K562 (cell line): ENCODE results near the gene GNPTAB. TPM values are rescaled to one million over a fixed set of nuclear protein-coding genes. Genes with fewer than 3 reads are reported as not detected.

Experiments used
- ATF6 ChIP-seq: sonication (generic); formaldehyde crosslinking; IDR thresholded peaks from 2 replicates; pipeline ENCODE4 v1.4.0; 2020; ENCODE audit warnings: mild to moderate bottlenecking, missing genetic modification reagents
- CEBPG ChIP-seq, 3 experiments: fragments of 200-800 bp in 1 of 3; sonication (Bioruptor generic) in 1 of 3; sonication (generic) in 1 of 3; formaldehyde crosslinking in 1 of 3; IDR thresholded peaks in 2 of 3; conservative IDR thresholded peaks in 1 of 3; 2 replicates each; pipeline versions ENCODE4 v1.6.1 to v1.8.0; 2016 to 2022; ENCODE audit warnings: missing compliant biosample characterization in 2 of 3, missing genetic modification characterization in 2 of 3, mild to moderate bottlenecking in 1 of 3, missing genetic modification reagents in 1 of 3
- ETS1 ChIP-seq: conservative IDR thresholded peaks from 2 replicates; pipeline ENCODE4 v1.6.1; 2011; ENCODE audit warnings: low read depth, mild to moderate bottlenecking, low read length; ENCODE audit not compliant: control insufficient read depth
- EZH2 ChIP-seq: IDR thresholded peaks from 2 replicates; pipeline ENCODE4 v1.6.1; 2012; ENCODE audit warnings: low read depth, mild to moderate bottlenecking, inconsistent platforms, low read length, borderline replicate concordance
- FOXA1 ChIP-seq: fragments of 450-650 bp; IDR thresholded peaks from 2 replicates; pipeline ENCODE4 v1.6.1; 2016; ENCODE audit warnings: mild to moderate bottlenecking, borderline replicate concordance
- ID3 ChIP-seq, 2 experiments: fragments of 250-450 bp in 1 of 2; fragments of 450-650 bp in 1 of 2; sonication (Bioruptor Pico) in 1 of 2; IDR thresholded peaks; 2 replicates each; pipeline versions ENCODE4 v1.6.1 to v1.8.0; 2016 to 2021; ENCODE audit warnings: mild to moderate bottlenecking in 2 of 2, moderate library complexity in 2 of 2, missing compliant biosample characterization in 1 of 2, missing genetic modification characterization in 1 of 2
- KAT2B ChIP-seq: IDR thresholded peaks from one replicate; pipeline ENCODE4 v1.6.1; 2012; ENCODE audit warnings: low read depth, mild to moderate bottlenecking, control low read depth, inconsistent platforms, low read length, moderate library complexity
- KHSRP ChIP-seq: fragments of 450-650 bp; IDR thresholded peaks from 2 replicates; pipeline ENCODE4 v1.6.1; 2017
- KLF13 ChIP-seq: fragments of 450-650 bp; IDR thresholded peaks from 2 replicates; pipeline ENCODE4 v1.6.1; 2016; ENCODE audit warnings: missing genetic modification characterization, low read depth, mild to moderate bottlenecking, missing compliant biosample characterization, moderate library complexity, borderline replicate concordance
- NR2C1 ChIP-seq, 2 experiments: fragments of 450-650 bp; IDR thresholded peaks; 2 replicates each; pipeline ENCODE4 v1.6.1; 2017; ENCODE audit warnings: mild to moderate bottlenecking in 2 of 2, antibody characterized with exemption in 1 of 2, inconsistent platforms in 1 of 2, missing compliant biosample characterization in 1 of 2, missing genetic modification characterization in 1 of 2
- PTRF ChIP-seq: fragments of 450-650 bp; IDR thresholded peaks from 2 replicates; pipeline ENCODE4 v1.6.1; 2016; ENCODE audit warnings: mild to moderate bottlenecking, missing genetic modification characterization, missing compliant biosample characterization
- SNRNP70 ChIP-seq: fragments of 200-400 bp; formaldehyde crosslinking; optimal IDR thresholded peaks from 2 replicates; pipeline ENCODE3; 2017; ENCODE audit warnings: low read depth, low read length
- TAF1 ChIP-seq: IDR thresholded peaks from 2 replicates; pipeline ENCODE4 v1.6.1; 2011; ENCODE audit warnings: mild to moderate bottlenecking, low read length, moderate library complexity; ENCODE audit not compliant: insufficient read depth, control insufficient read depth, severe bottlenecking; ENCODE audit errors: extremely low read depth
- TCF3 ChIP-seq: sonication (generic); formaldehyde crosslinking; IDR thresholded peaks from 2 replicates; pipeline ENCODE4 v1.4.0; 2020; ENCODE audit warnings: mild to moderate bottlenecking, missing genetic modification reagents
- TEAD1 ChIP-seq, 2 experiments: fragments of 450-650 bp in 1 of 2; sonication (generic) in 1 of 2; formaldehyde crosslinking; IDR thresholded peaks; 2 replicates each; pipeline versions ENCODE4 v1.4.0 to v1.8.0; 2020 to 2022; ENCODE audit warnings: mild to moderate bottlenecking in 2 of 2, missing genetic modification reagents in 1 of 2
- ZBTB33 ChIP-seq: sonication (generic); formaldehyde crosslinking; IDR thresholded peaks from 2 replicates; pipeline ENCODE4 v1.8.1; 2023; ENCODE audit warnings: mild to moderate bottlenecking, missing genetic modification reagents
- ZNF551 ChIP-seq: fragments of 250-450 bp; sonication (Bioruptor Pico); IDR thresholded peaks from 2 replicates; pipeline ENCODE4 v1.5.0; 2021; ENCODE audit warnings: mild to moderate bottlenecking, moderate library complexity
- ZNF780A ChIP-seq: fragments of 250-450 bp; sonication (Bioruptor Pico); IDR thresholded peaks from 2 replicates; pipeline ENCODE4 v1.5.0; 2021; ENCODE audit warnings: mild to moderate bottlenecking
- polyA plus RNA-seq, 8 experiments: library from polyadenylated mRNA; depleted of rRNA in 4 of 8; stranded (reverse) in 5 of 8; unstranded in 3 of 8; fragments of >200 nt; fragmentation: Nextera tagmentation in 2 of 8; fragmentation: Illumina TruSeq in 1 of 8; extraction: Ambion mirVana in 2 of 8; extraction: Trizol in 1 of 8; gene quantifications; 2 replicates each; pipeline versions ENCODE4 v1.2.1 to v1.2.3, GENCODE V29; 2011 to 2014; ENCODE audit warnings: inconsistent platforms in 1 of 8, missing spikeins in 1 of 8
- total RNA-seq, 7 experiments: library from RNA; depleted of rRNA in 6 of 7; stranded (reverse); fragments of >200 nt in 6 of 7; fragmentation: Illumina TruSeq in 2 of 7; extraction: Trizol in 2 of 7; gene quantifications; 2 replicates each; pipeline versions ENCODE4 v1.2.1 to v1.2.3, GENCODE V29; 2011 to 2021; ENCODE audit warnings: low replicate concordance in 1 of 7

GNPTAB gene
- total and polyA plus RNA-seq, 9 of the 15 experiments (the other 6 are each of a cell fraction or from before 2014, with no cell fraction given): 5.9 to 23.2 (median 19.3) TPM

DNA sequence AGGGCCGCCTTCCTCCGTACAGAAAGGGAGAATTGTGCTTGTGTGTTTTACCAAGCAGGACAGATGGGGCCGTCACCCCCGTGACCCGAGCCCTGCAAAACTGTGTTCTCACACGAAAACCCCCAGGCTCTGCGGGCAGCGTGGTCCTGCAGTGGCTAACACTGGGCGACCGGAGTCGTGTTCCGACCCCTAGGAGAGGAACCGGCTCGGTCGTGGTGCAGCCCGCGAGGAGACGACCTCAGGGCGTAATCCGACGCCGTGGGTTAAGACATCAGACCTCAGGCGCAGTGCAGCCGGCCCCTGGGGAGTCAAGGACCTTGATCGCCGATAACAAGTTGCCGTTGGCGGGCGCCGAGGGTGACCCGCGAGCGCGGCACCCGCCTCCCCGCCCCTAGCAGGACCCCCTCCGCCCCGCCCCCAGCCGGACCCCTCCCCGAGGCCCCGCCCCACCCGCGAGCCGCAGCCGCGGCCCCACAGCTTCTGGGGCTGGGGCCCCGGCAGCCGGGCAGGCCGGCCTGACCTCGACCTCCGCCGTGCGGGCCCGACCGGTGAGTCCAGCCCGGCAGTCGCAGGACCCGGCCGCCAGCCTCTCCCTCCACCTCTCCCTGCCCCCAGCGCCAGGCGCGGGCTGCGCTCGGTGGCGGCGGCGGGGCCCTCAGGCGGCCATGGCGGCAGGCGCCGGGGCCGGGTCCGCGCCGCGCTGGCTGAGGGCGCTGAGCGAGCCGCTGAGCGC is 133.4 kb downstream of the GNPTAB start, which contains the start of gene CHPT1 (continued):
- TF ChIP-seq ZBTB33 (CRISPR knock-in tag): no peak
- TF ChIP-seq KLF13 (tag): no peak
- TF ChIP-seq FOXA1: no peak
- no peak for TF ChIP-seq NR2C1 (IDR thresholded peaks at IDR 0.05)
- peak; percentile 30 for TF ChIP-seq NR2C1 (tag; IDR thresholded peaks at IDR 0.05)
- no peak for TF ChIP-seq CEBPG (CRISPR knock-in tag; IDR thresholded peaks at IDR 0.05)
- no peak for TF ChIP-seq CEBPG (tag; conservative IDR thresholded peaks at IDR 0.05 in 1 of 2, IDR thresholded peaks at IDR 0.05 in 1 of 2)
- TF ChIP-seq EZH2: no peak
- TF ChIP-seq ZNF780A (CRISPR knock-in tag): no peak
- no peak for TF ChIP-seq TCF3 (CRISPR knock-in tag)
- peak; percentile 40; the same call in 1 of the 2 replicates for TF ChIP-seq ETS1
- no peak for TF ChIP-seq TEAD1 (CRISPR knock-in tag; IDR thresholded peaks at IDR 0.05)
- TF ChIP-seq KHSRP: no peak
- peak; percentile 67 for TF ChIP-seq TAF1
- TF ChIP-seq PTRF (tag): no peak
- TF ChIP-seq ZNF551 (CRISPR knock-in tag): no peak
- no peak for TF ChIP-seq SNRNP70
- TF ChIP-seq ATF6 (CRISPR knock-in tag): no peak
- no peak for TF ChIP-seq ID3 (CRISPR knock-in tag; IDR thresholded peaks at IDR 0.05)
- no peak for TF ChIP-seq ID3 (tag; IDR thresholded peaks at IDR 0.05)
- TF ChIP-seq KAT2B: no peak
